Colon (tissue), 2 donors: ENCODE measurements around the gene LHX3.

ENCODE experiments used
- FAIRE-seq: peaks from 2 replicates; lab custom pipeline; 2012; peaks lifted over from hg19 to GRCh38; lab: Jason Lieb, UNC
- donor health status: control.
- donor health status: control.

Gene LHX3

GRCh38 chr9:136177224-136177623, 27.7 kb downstream of the LHX3 start:
- FAIRE-seq: no peak

- no peak for FAIRE-seq
Measured at GRCh38 chr9:136175616-136176197, 29.2 kb downstream of the LHX3 start.

- no peak for FAIRE-seq
Measured at GRCh38 chr9:136174779-136175615, 29.9 kb downstream of the LHX3 start.

GRCh38 chr9:136173648-136174290, 31.2 kb downstream of the LHX3 start:
- no peak for FAIRE-seq

GRCh38 chr9:136172412-136173079, 32.4 kb downstream of the LHX3 start:
- FAIRE-seq: no peak

GRCh38 chr9:136171801-136172411, 33.0 kb downstream of the LHX3 start:
- no peak for FAIRE-seq

GRCh38 chr9:136171009-136171800, 33.7 kb downstream of the LHX3 start:
- no peak for FAIRE-seq

GRCh38 chr9:136170006-136170901, 34.7 kb downstream of the LHX3 start:
- no peak for FAIRE-seq

GRCh38 chr9:136169495-136169894, 35.4 kb downstream of the LHX3 start:
- FAIRE-seq: no peak

GRCh38 chr9:136163248-136163850, 41.6 kb downstream of the LHX3 start:
- no peak for FAIRE-seq

GRCh38 chr9:136160995-136161610, 43.8 kb downstream of the LHX3 start:
- FAIRE-seq: no peak

GRCh38 chr9:136160381-136160841, 44.5 kb downstream of the LHX3 start:
- no peak for FAIRE-seq

- no peak for FAIRE-seq
Measured at GRCh38 chr9:136159851-136160250, 45.1 kb downstream of the LHX3 start.

GRCh38 chr9:136157477-136158265, 47.3 kb downstream of the LHX3 start:
- no peak for FAIRE-seq

GRCh38 chr9:136156209-136157120, 48.5 kb downstream of the LHX3 start:
- no peak for FAIRE-seq

GRCh38 chr9:136155576-136155975, 49.4 kb downstream of the LHX3 start:
- no peak for FAIRE-seq

- FAIRE-seq: no peak
Measured at GRCh38 chr9:136154943-136155342, 50.0 kb downstream of the LHX3 start.
